Upper lobe of right lung (tissue), 1 donor: ENCODE results near the gene FOXP1. TPM values are rescaled to one million over a fixed set of nuclear protein-coding genes. Genes with fewer than 3 reads are reported as not detected.

Experiments used
- ATAC-seq: fragments of 200-7000 bp; cut with Tn5 transposase; one replicate; pipeline ENCODE4 v1.9.1; 2020; ENCODE audit warnings: mild to moderate bottlenecking, moderate library complexity
- DNase-seq: peaks from one replicate; pipeline ENCODE4 v3.0.0-alpha.2; 2020
- H3K27ac ChIP-seq: fragments of 200-600 bp; one replicate; pipeline ENCODE4 v1.8.0; 2022
- H3K27me3 ChIP-seq: fragments of 200-600 bp; one replicate; pipeline ENCODE4 v1.8.0; 2022; ENCODE audit warnings: mild to moderate bottlenecking
- H3K36me3 ChIP-seq: fragments of 200-600 bp; one replicate; pipeline ENCODE4 v1.8.0; 2022
- H3K4me1 ChIP-seq: fragments of 200-600 bp; one replicate; pipeline ENCODE4 v1.8.0; 2022
- H3K4me3 ChIP-seq: fragments of 200-600 bp; one replicate; pipeline ENCODE4 v1.8.0; 2022; ENCODE audit warnings: mild to moderate bottlenecking
- H3K9me3 ChIP-seq: fragments of 200-600 bp; one replicate; pipeline ENCODE4 v1.8.0; 2022
- intact Hi-C: fragments of 100-400 bp; cut with DNase I; formaldehyde crosslinking; loops from one replicate; pipeline ENCODE4 v1.11.0; 2022
- total RNA-seq: library from RNA; stranded (reverse); fragmentation: NEBNext Ultra II Directional; extraction: Animal tissue kit (Norgen Biotek cat#: 25700); gene quantifications from one replicate; pipeline ENCODE4 v1.2.1, GENCODE V29; 2021
- TF ChIP-seq, protein P1 (sequence below): fragments of 200-600 bp; IDR thresholded peaks from one replicate; pipeline ENCODE4 v1.8.0; 2022; ENCODE audit warnings: antibody characterized with exemption
- donor health status: DM: no; HTN: yes; CAD: no; lungs with severe emphysema.

Gene FOXP1
- total RNA-seq, 1 donor from 2014 or later = 140 TPM

GRCh38 chr3:71080517-71081083, 502.9 kb downstream of the FOXP1 start:
- H3K27me3 ChIP-seq = no peaks in the 10 kb centered on the region
- no peak for ATAC-seq
- H3K9me3 ChIP-seq = no peaks in the 10 kb centered on the region
- no peak overlapping the region for H3K4me3 ChIP-seq
- no peak for DNase-seq
- TF ChIP-seq, protein P1, sequence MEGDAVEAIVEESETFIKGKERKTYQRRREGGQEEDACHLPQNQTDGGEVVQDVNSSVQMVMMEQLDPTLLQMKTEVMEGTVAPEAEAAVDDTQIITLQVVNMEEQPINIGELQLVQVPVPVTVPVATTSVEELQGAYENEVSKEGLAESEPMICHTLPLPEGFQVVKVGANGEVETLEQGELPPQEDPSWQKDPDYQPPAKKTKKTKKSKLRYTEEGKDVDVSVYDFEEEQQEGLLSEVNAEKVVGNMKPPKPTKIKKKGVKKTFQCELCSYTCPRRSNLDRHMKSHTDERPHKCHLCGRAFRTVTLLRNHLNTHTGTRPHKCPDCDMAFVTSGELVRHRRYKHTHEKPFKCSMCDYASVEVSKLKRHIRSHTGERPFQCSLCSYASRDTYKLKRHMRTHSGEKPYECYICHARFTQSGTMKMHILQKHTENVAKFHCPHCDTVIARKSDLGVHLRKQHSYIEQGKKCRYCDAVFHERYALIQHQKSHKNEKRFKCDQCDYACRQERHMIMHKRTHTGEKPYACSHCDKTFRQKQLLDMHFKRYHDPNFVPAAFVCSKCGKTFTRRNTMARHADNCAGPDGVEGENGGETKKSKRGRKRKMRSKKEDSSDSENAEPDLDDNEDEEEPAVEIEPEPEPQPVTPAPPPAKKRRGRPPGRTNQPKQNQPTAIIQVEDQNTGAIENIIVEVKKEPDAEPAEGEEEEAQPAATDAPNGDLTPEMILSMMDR = no peak
- peaks cover 21% of the 10 kb centered on the region for H3K4me1 ChIP-seq
- H3K27ac ChIP-seq = no peak overlapping the region
- no peaks in the 10 kb centered on the region for H3K36me3 ChIP-seq
- intact Hi-C loops = no loop called here

GRCh38 chr3:71078723-71079525, 504.6 kb downstream of the FOXP1 start:
- no peaks in the 10 kb centered on the region for H3K9me3 ChIP-seq
- no peak overlapping the region for H3K4me3 ChIP-seq
- H3K36me3 ChIP-seq = no peaks in the 10 kb centered on the region
- intact Hi-C loops = no loop called here
- TF ChIP-seq, protein P1 = no peak
- peaks cover 21% of the 10 kb centered on the region for H3K4me1 ChIP-seq
- no peak overlapping the region for H3K27ac ChIP-seq
- no peaks in the 10 kb centered on the region for H3K27me3 ChIP-seq
- no peak for ATAC-seq
- DNase-seq = no peak

DNA sequence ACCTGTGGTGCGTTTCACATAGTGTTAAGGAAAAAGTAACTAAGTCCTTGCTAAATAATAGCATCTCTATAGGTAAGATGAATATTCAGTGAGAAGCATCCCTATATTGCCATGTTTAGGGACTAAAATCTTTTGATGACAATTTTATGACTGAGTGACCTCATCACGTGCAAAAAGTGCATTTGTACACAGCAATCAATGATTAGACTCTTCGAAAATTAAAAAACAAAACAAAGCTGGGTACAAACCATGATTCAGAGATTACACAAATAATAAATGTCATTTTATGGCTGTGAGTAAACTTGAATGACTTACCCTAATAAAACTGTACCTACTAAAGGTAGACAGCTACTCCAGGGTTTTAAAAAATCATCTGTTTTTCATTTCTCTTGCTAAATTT, 505.3 kb downstream of the FOXP1 start:
- DNase-seq (no peak), ATAC-seq (no peak)
- TF ChIP-seq, protein P1 = no peak
- no peak overlapping the region for H3K4me3 ChIP-seq
- no peaks in the 10 kb centered on the region for H3K36me3 ChIP-seq
- H3K9me3 ChIP-seq = no peaks in the 10 kb centered on the region
- H3K4me1 ChIP-seq = peaks cover 21% of the 10 kb centered on the region
- intact Hi-C loops = no loop called here
- H3K27me3 ChIP-seq = no peaks in the 10 kb centered on the region
- H3K27ac ChIP-seq = no peak overlapping the region

- no peak for ATAC-seq
- Histone ChIP-seq H3K4me1 (peaks cover 21% of the 10 kb centered on the region), H3K27ac (no peak overlapping the region), H3K9me3 (no peaks in the 10 kb centered on the region), H3K27me3 (no peaks in the 10 kb centered on the region), H3K36me3 (no peaks in the 10 kb centered on the region), H3K4me3 (no peak overlapping the region)
- TF ChIP-seq, protein P1 = no peak
- intact Hi-C loops = no loop called here
- no peak for DNase-seq
Measured at GRCh38 chr3:71077070-71077469, 506.5 kb downstream of the FOXP1 start.

- peaks cover 22% of the 10 kb centered on the region for H3K4me1 ChIP-seq
- TF ChIP-seq, protein P1 = no peak
- no peaks in the 10 kb centered on the region for H3K27me3 ChIP-seq
- intact Hi-C loops = no loop called here
- H3K27ac ChIP-seq = no peak overlapping the region
- no peak overlapping the region for H3K4me3 ChIP-seq
- no peaks in the 10 kb centered on the region for H3K36me3 ChIP-seq
- DNase-seq (no peak), ATAC-seq (no peak)
- no peaks in the 10 kb centered on the region for H3K9me3 ChIP-seq
Measured at GRCh38 chr3:71076361-71077002, 507.0 kb downstream of the FOXP1 start.
